OCI-LY1 (cell line): ENCODE results near the gene ZXDC.

Experiments
- CTCF ChIP-seq: fragments of 200-600 bp; sonication (generic), shearing (Covaris generic); IDR thresholded peaks from 2 replicates; pipeline ENCODE4 v1.5.1; 2017; ENCODE audit warnings: mild to moderate bottlenecking, antibody characterized with exemption, low read length, moderate library complexity, mixed read lengths
- EZH2 ChIP-seq: fragments of 200-600 bp; sonication (generic), shearing (Covaris generic); IDR thresholded peaks from 2 replicates; pipeline ENCODE4 v1.8.0; 2017; ENCODE audit warnings: borderline replicate concordance, mixed run types, mild to moderate bottlenecking, antibody characterized with exemption, low read length, moderate library complexity, mixed read lengths

DNA sequence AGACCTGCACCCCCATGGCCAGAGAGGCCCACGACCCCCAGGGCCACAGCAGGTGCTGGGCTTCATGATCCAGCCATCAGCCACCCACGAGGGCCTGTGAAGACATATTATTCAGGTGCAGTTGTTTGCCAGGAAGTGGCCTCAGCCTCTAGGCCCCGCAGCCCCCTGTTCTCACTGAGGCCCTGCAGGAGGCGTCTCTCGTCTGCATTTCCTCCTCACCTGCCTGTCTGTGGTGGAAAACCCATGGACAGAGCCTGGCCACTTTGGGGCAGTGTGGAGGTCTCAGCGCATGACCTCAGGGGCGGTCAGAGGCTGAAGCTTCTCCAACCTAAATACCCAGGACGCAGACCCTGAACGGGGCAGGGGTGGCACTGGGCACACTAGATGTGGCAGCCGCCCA lies 23.2 kb upstream of the ZXDC start:
- TF ChIP-seq CTCF: no peak
- TF ChIP-seq EZH2: no peak
